T-helper 1 cell treated with Interleukin-12 subunit alpha and Interleukin-12 subunit beta and Interleukin-4 antibody, amounts not matched to agents 30 μg/mL and 1 μg/mL, for 36 hours (primary cell): Measurements from ENCODE around the gene GDF11.
A peak's percentile ranks its signal among the peaks of the same experiment; 100 is the strongest.

ENCODE experiments used
- H3K27ac Mint-ChIP-seq: one replicate; pipeline ENCODE4 v1.8.0; 2021; ENCODE audit warnings: mild to moderate bottlenecking, mixed read lengths
- H3K27me3 Mint-ChIP-seq: one replicate; pipeline ENCODE4 v1.8.0; 2021; ENCODE audit warnings: low read depth, mixed read lengths
- H3K36me3 Mint-ChIP-seq: one replicate; pipeline ENCODE4 v1.8.0; 2021; ENCODE audit warnings: low read depth, mixed read lengths
- H3K4me1 Mint-ChIP-seq: one replicate; pipeline ENCODE4 v1.8.0; 2021; ENCODE audit warnings: low read depth, mixed read lengths
- H3K4me3 Mint-ChIP-seq: one replicate; pipeline ENCODE4 v1.8.0; 2021; ENCODE audit warnings: mild to moderate bottlenecking, moderate library complexity, mixed read lengths
- H3K9me3 Mint-ChIP-seq: one replicate; pipeline ENCODE4 v1.8.0; 2021; ENCODE audit warnings: mixed read lengths

The GDF11 gene

GRCh38 chr12:55725556-55725955 lies 17.4 kb upstream of the GDF11 start:
- H3K9me3 Mint-ChIP-seq = no peaks in the 10 kb centered on the region
- H3K36me3 Mint-ChIP-seq = peaks cover 12% of the 10 kb centered on the region
- no peaks in the 10 kb centered on the region for H3K27me3 Mint-ChIP-seq
- no peak overlapping the region for H3K27ac Mint-ChIP-seq
- no peak overlapping the region for H3K4me3 Mint-ChIP-seq
- peaks cover 27% of the 10 kb centered on the region for H3K4me1 Mint-ChIP-seq

- Mint-ChIP-seq H3K4me3 (peak overlapping the region; percentile 81), H3K36me3 (peaks cover 11% of the 10 kb centered on the region), H3K9me3 (no peaks in the 10 kb centered on the region), H3K27ac (peak overlapping the region; percentile 76), H3K4me1 (peaks cover 30% of the 10 kb centered on the region), H3K27me3 (no peaks in the 10 kb centered on the region)
These were observed 16.0 kb upstream of the GDF11 start for GRCh38 chr12:55726971-55727370.

DNA sequence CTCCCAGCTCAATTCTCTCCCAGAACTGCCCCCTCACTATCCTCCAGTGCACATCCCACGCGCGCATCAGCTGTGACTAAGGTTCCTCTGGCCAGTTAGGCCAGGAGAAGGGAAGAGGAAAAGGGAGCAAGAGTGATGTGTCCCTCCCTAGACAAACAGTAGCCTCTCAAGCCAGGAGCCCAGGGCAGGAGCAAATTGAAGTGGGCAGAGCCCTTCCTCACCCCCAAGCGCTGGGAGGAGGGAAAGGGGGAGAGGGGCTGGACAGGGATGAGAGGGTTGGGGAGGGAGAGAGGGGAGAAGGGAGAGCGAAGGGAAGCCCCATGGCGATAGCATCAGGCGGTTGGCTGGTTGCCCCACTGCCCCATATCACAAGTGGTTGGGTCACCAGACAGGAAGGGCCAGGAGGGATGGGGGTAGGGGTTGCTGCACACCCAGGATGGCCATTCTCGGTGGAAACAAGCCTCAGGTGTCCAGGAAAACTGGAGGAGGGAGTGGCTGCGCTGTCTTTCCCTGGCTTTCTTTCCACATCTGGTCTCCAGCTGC lies 15.2 kb upstream of the GDF11 start:
- Mint-ChIP-seq H3K4me1 (peaks cover 30% of the 10 kb centered on the region), H3K36me3 (peaks cover 10% of the 10 kb centered on the region), H3K27me3 (no peaks in the 10 kb centered on the region), H3K27ac (peak overlapping the region; percentile 76), H3K4me3 (peak overlapping the region; percentile 81), H3K9me3 (no peaks in the 10 kb centered on the region)

DNA sequence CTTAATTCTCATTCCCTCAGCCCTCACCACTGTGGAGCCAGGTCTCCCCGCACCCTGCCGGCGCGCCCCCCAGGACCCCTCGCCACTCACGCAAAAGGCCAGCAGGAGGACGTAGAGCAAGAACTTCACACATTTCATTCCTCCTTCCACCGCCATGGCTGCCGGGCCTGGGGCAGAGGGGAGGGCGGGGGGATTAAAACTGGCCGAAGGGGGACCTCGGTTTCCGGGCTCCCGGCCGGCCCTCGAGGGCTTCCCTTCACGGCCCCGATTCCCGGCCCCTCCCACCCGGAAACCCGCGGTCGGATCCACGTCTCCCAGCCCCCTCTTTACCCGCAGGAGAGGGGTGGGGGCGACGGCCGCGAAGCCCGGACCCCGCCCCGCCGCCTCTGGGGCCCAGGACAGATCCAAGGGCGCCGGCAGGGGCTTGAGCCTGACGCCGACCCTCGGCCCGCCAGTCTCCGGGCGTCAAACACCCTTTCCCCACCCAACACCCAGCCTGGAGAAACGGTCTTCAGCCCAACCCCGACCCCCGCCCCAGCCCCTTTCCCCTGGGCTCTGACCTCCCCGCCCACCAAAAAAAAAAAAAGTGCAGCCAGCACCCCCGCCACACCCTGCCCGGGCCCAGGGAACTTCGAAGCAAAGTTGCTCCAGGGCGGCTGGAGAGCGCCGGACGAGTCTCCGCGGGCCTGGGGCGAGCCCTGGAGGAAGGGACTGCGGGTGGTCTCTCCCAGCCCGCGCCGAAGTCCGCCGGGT lies 14.6 kb upstream of the GDF11 start:
- Mint-ChIP-seq H3K4me1 (peaks cover 30% of the 10 kb centered on the region), H3K9me3 (no peaks in the 10 kb centered on the region), H3K4me3 (peak overlapping the region; percentile 81), H3K27ac (peak overlapping the region; percentile 45), H3K27me3 (no peaks in the 10 kb centered on the region), H3K36me3 (peaks cover 10% of the 10 kb centered on the region)

- H3K9me3 Mint-ChIP-seq = no peaks in the 10 kb centered on the region
- H3K36me3 Mint-ChIP-seq = peaks cover 7% of the 10 kb centered on the region
- peak within 1 kb of the TSS; percentile 89 for H3K27ac Mint-ChIP-seq
- H3K4me3 Mint-ChIP-seq = peak within 1 kb of the TSS; percentile 83
- H3K27me3 Mint-ChIP-seq = no peaks in the 10 kb centered on the region
- H3K4me1 Mint-ChIP-seq = peaks cover 30% of the 10 kb centered on the region
These were observed 13.7 kb upstream of the GDF11 start, which contains the start of gene CD63 for GRCh38 chr12:55728939-55729818. CD63 (minus strand) TSS chr12:55729009; CDS start chr12:55728341, 668 bp downstream.

GRCh38 chr12:55729819-55730818 lies 12.8 kb upstream of the GDF11 start:
- H3K36me3 Mint-ChIP-seq = peaks cover 3% of the 10 kb centered on the region
- peaks cover 24% of the 10 kb centered on the region for H3K4me1 Mint-ChIP-seq
- H3K9me3 Mint-ChIP-seq = no peaks in the 10 kb centered on the region
- H3K4me3 Mint-ChIP-seq = peak overlapping the region; percentile 83
- no peaks in the 10 kb centered on the region for H3K27me3 Mint-ChIP-seq
- H3K27ac Mint-ChIP-seq = peak overlapping the region; percentile 89

GRCh38 chr12:55732288-55732687 lies 10.6 kb upstream of the GDF11 start:
- H3K9me3 Mint-ChIP-seq = no peaks in the 10 kb centered on the region
- H3K36me3 Mint-ChIP-seq = no peaks in the 10 kb centered on the region
- H3K27ac Mint-ChIP-seq = no peak overlapping the region
- no peak overlapping the region for H3K4me3 Mint-ChIP-seq
- no peaks in the 10 kb centered on the region for H3K27me3 Mint-ChIP-seq
- peaks cover 21% of the 10 kb centered on the region for H3K4me1 Mint-ChIP-seq

DNA sequence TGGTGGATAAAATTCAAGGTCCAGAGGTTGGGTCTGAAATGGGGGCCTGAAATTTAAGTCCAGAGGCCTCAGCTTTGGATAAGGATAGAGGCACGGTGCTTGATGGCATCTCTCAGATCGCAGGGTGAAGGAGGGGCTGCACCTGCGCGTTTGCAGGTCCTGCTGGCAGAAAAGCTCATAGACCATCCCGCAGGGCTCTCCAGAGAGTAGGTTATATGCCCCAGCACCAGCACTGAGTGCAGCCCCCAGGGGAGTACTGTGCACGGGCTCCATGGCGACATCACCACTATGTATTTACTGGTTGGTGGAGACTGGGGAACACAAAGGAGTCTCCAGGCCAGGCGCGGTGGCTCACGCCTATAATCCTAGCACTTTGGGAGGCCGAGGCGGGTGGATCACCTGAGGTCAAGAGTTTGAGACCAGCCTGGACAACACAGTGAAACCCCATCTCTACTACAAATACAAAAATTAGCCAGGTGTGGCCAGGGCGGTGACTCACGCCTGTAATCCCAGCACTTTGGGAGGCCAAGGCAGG lies 9.8 kb upstream of the GDF11 start:
- H3K27me3 Mint-ChIP-seq = no peaks in the 10 kb centered on the region
- H3K9me3 Mint-ChIP-seq = no peaks in the 10 kb centered on the region
- no peaks in the 10 kb centered on the region for H3K36me3 Mint-ChIP-seq
- H3K27ac Mint-ChIP-seq = no peak overlapping the region
- no peak overlapping the region for H3K4me3 Mint-ChIP-seq
- peaks cover 25% of the 10 kb centered on the region for H3K4me1 Mint-ChIP-seq

- Mint-ChIP-seq H3K4me3 (no peak overlapping the region), H3K27ac (no peak overlapping the region), H3K9me3 (no peaks in the 10 kb centered on the region), H3K36me3 (no peaks in the 10 kb centered on the region), H3K27me3 (no peaks in the 10 kb centered on the region), H3K4me1 (peaks cover 29% of the 10 kb centered on the region)
These were observed 9.1 kb upstream of the GDF11 start for GRCh38 chr12:55733858-55734257.

GRCh38 chr12:55734595-55734994 lies 8.3 kb upstream of the GDF11 start:
- no peak overlapping the region for H3K4me3 Mint-ChIP-seq
- H3K27ac Mint-ChIP-seq = no peak overlapping the region
- H3K27me3 Mint-ChIP-seq = no peaks in the 10 kb centered on the region
- no peaks in the 10 kb centered on the region for H3K9me3 Mint-ChIP-seq
- H3K4me1 Mint-ChIP-seq = peaks cover 29% of the 10 kb centered on the region
- no peaks in the 10 kb centered on the region for H3K36me3 Mint-ChIP-seq

- Mint-ChIP-seq H3K27me3 (no peaks in the 10 kb centered on the region), H3K36me3 (no peaks in the 10 kb centered on the region), H3K9me3 (no peaks in the 10 kb centered on the region), H3K27ac (no peak overlapping the region), H3K4me1 (peaks cover 16% of the 10 kb centered on the region), H3K4me3 (no peak overlapping the region)
These were observed 6.8 kb upstream of the GDF11 start for GRCh38 chr12:55736076-55736475.

DNA sequence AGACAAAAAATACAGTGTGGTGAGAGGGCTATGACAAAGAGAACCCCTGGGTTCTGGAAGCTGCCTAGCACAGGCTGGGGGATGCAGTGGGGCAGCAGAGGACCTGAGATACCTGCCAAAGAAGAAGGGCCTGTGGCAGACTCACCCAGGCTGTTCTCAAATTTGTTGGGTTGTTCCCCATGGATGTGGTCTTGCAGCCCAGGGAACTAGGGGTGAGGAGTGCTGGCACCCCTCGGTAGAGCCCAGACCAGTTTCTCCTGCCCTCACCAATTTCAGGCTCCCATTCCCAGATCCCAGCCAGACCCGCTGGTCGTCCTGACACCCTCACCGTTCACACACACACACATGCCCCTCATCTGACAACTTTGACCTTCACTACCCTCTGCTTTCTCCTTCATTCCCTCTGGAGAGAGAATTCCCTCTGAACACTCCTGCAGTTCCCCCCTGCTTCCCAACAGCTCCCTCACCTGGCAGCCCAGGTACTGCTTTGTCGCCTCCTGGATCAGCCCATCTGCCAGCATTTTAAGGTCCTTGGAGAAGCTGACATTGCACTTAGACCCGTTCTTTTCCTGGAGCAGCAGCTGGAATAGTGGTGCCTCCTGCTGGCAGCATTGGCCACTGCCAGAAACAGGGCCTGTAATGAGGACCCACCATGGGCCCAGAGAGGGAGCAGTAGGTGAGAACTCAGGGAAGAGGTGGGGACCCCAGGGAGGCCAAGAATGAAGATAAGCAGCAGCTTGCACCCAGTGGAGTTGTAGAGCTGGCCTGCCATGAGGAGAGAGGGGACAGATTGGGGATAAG lies 5.9 kb upstream of the GDF11 start:
- Mint-ChIP-seq H3K9me3 (no peaks in the 10 kb centered on the region), H3K27me3 (no peaks in the 10 kb centered on the region), H3K36me3 (no peaks in the 10 kb centered on the region), H3K4me3 (peak overlapping the region; percentile 82), H3K27ac (peak overlapping the region; percentile 74), H3K4me1 (peaks cover 20% of the 10 kb centered on the region)

DNA sequence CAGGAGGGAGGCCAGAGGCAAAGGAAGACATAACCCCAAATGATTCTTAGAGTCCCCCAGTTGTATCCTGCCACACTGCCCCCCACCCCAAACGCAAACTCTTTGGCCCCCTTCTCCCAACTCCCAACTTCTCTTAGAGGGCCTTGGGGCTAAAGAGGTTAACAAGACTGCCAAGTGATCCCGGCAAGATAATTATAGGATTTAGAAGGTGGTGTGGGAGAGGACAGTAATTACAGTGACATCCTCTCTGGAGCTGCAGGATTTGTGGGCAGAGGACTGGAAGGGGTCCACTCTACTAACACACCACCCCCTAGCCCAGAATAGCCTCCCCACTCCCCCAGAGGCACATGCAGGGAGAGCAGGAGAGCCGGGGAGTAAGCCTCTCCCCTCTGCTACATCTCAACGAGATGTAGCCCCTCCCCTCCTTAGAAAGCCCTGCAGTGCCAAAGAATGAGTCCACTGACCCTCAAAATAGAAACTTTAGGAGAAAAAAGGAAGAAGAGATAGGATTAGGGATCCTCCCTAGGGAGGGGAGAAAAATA lies 5.3 kb upstream of the GDF11 start:
- H3K36me3 Mint-ChIP-seq = no peaks in the 10 kb centered on the region
- H3K4me1 Mint-ChIP-seq = peaks cover 25% of the 10 kb centered on the region
- peak overlapping the region; percentile 82 for H3K4me3 Mint-ChIP-seq
- peak overlapping the region; percentile 82 for H3K27ac Mint-ChIP-seq
- no peaks in the 10 kb centered on the region for H3K9me3 Mint-ChIP-seq
- no peaks in the 10 kb centered on the region for H3K27me3 Mint-ChIP-seq
